ENCODE data around the gene HSPA12A. TPM values are rescaled to one million over a fixed set of nuclear protein-coding genes. Genes with fewer than 3 reads are reported as not detected.

HSPA12A gene
- polyA plus RNA-seq, 1 experiment = 7.9 TPM

DNA sequence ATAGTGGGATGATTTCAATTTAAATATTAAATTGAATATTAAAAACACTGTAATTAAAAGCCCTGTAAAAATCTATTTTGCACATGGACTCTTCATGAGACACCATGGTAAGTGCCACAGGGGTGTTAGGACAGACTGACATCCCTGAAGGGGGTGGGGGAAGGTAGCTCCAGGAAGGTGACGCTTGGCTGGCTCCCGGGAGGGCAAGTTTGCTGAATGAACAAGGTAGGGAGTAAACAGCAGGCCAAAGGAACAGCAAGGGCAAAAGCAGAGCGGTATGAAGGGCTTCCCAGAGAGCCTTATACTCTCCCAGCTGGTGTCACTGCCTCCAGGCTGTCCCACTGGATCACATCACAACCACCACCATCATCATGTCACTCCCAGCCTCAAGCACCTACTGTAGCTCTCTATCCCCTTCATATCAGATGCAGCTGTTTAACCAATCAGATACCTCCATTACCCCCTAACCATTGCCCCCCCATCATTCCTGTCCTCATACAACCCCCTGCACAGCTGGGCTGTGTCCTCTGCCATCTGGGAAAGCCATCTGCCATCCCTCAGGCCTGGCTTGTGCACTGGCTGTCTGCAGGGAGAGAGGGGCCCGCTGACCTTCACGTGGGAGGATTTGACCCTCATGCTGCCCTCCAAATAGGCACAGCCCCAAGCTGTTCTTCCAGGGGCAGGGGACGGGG, 19.5 kb downstream of the HSPA12A start:
- no peaks in the 10 kb centered on the region for H3K36me3 ChIP-seq (ENCODE audit: control insufficient read depth, insufficient read depth, low read length)
- no peak for DNase-seq (ENCODE audit: low read depth)
- CTCF ChIA-PET = no interaction called here
- TF ChIP-seq, protein P1, sequence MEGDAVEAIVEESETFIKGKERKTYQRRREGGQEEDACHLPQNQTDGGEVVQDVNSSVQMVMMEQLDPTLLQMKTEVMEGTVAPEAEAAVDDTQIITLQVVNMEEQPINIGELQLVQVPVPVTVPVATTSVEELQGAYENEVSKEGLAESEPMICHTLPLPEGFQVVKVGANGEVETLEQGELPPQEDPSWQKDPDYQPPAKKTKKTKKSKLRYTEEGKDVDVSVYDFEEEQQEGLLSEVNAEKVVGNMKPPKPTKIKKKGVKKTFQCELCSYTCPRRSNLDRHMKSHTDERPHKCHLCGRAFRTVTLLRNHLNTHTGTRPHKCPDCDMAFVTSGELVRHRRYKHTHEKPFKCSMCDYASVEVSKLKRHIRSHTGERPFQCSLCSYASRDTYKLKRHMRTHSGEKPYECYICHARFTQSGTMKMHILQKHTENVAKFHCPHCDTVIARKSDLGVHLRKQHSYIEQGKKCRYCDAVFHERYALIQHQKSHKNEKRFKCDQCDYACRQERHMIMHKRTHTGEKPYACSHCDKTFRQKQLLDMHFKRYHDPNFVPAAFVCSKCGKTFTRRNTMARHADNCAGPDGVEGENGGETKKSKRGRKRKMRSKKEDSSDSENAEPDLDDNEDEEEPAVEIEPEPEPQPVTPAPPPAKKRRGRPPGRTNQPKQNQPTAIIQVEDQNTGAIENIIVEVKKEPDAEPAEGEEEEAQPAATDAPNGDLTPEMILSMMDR (IDR thresholded peaks at IDR 0.05; ENCODE audit: insufficient read depth, low read depth, low read length) = no peak
- no peak overlapping the region for H3K4me3 ChIP-seq (ENCODE audit: low read depth, low read length)
- POLR2A ChIA-PET = no interaction called here
- H3K27me3 ChIP-seq (ENCODE audit: control insufficient read depth, insufficient read depth, low read length) = no peaks in the 10 kb centered on the region

GRCh38 chr10:116721547-116722392, 20.6 kb downstream of the HSPA12A start:
- Histone ChIP-seq H3K4me3 (ENCODE audit: low read depth, low read length) (no peak overlapping the region), H3K36me3 (ENCODE audit: control insufficient read depth, insufficient read depth, low read length) (no peaks in the 10 kb centered on the region), H3K27me3 (ENCODE audit: control insufficient read depth, insufficient read depth, low read length) (no peaks in the 10 kb centered on the region)
- DNase-seq (ENCODE audit: low read depth) = no peak
- CTCF ChIA-PET = no interaction called here
- POLR2A ChIA-PET = no interaction called here
- TF ChIP-seq, protein P1 (IDR thresholded peaks at IDR 0.05; ENCODE audit: insufficient read depth, low read depth, low read length) = no peak

DNA sequence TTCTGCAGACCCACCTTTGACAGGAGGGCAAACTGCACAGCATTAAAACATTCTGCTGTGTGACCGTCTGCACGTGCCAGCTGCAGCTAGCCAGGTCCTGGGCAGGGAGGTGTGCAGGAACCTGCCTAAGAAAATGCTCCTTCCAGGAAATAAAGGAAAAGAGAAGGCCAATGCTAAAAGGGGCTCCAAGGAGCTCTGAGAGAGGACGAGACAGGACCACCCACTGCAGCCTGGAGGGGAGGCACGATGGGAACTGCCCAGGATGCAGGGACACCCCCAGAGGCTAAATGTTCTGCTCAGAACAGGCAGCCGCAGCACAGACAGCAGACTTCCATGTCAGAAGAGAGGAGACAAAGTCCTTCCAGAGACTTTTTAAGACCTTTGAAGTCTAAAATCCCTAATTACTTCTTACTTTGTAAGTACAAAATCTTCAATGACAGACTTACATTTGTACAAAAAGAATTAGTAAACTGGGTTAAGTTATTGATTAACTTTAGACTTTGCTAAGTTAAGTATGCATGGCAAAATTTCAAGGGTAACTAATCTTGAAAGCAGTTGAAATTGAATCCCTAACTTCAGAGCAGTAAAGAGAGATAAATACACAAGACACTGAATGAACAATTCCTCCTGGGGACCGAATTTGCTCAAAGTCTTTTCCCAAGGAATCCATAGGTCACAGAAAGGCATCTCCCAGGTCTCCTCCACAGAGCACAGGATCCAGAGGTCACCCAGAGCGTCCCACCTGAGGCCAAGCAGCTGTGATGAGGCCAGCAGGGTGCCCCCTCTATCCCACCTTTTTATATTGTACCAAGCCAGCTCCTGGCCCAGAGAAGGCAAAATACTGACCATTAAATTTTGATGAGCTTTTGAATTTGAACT, 21.5 kb downstream of the HSPA12A start:
- ChIA-PET POLR2A (no interaction called here), CTCF (interaction anchor here (1.1 to 1.2 kb wide), 2 partner anchors 38 to 71 kb away, joined by 3 to 8 read pairs; no protein-coding TSS in a partner anchor)
- TF ChIP-seq, protein P1 (IDR thresholded peaks at IDR 0.05; ENCODE audit: insufficient read depth, low read depth, low read length) = no peak
- no peak for DNase-seq (ENCODE audit: low read depth)
- H3K4me3 ChIP-seq (ENCODE audit: low read depth, low read length) = no peak overlapping the region
- no peaks in the 10 kb centered on the region for H3K36me3 ChIP-seq (ENCODE audit: control insufficient read depth, insufficient read depth, low read length)
- no peaks in the 10 kb centered on the region for H3K27me3 ChIP-seq (ENCODE audit: control insufficient read depth, insufficient read depth, low read length)

DNA sequence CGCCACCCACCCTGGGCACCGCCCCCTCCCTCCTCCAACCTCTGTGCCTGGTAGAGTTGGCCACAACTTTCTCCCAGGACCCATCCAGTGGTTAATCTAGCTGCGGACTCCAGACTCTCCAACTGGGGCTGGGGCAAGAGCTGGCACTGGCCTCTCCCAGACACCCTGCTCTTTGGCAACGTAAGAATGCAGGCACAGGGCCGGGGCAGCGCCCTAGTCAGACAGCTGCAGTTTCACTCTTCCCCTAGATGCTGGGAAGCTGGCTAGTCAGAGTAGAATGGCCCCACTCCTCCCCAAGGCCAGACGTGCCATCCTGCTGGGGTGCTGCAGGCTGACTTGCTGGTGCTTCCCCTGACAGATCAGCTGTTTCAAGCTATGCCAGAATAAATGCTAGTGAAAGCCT, 22.1 kb downstream of the HSPA12A start:
- Histone ChIP-seq H3K27me3 (ENCODE audit: control insufficient read depth, insufficient read depth, low read length) (no peaks in the 10 kb centered on the region), H3K4me3 (ENCODE audit: low read depth, low read length) (no peak overlapping the region), H3K36me3 (ENCODE audit: control insufficient read depth, insufficient read depth, low read length) (no peaks in the 10 kb centered on the region)
- no peak for DNase-seq (ENCODE audit: low read depth)
- TF ChIP-seq, protein P1 (IDR thresholded peaks at IDR 0.05; ENCODE audit: insufficient read depth, low read depth, low read length) = no peak
- ChIA-PET CTCF (interaction anchor here (1.1 to 1.2 kb wide), 2 partner anchors 38 to 71 kb away, joined by 3 to 8 read pairs; no protein-coding TSS in a partner anchor), POLR2A (no interaction called here)

Data from BJ (cell line).